Dendritic cell treated with granulocyte-macrophage colony-stimulating factor and Interleukin-4, amounts not matched to agents 40 ng/mL and 50 ng/mL, for 4 days (primary cell): ENCODE results near the gene GADD45G.

Source experiments
- H3K27ac Mint-ChIP-seq: one replicate; pipeline ENCODE4 v1.8.0; 2022; ENCODE audit warnings: mild to moderate bottlenecking, mixed read lengths
- H3K27me3 Mint-ChIP-seq: one replicate; pipeline ENCODE4 v1.8.0; 2022; ENCODE audit warnings: mild to moderate bottlenecking, mixed read lengths
- H3K36me3 Mint-ChIP-seq: one replicate; pipeline ENCODE4 v1.8.0; 2022; ENCODE audit warnings: low read depth, mixed read lengths
- H3K4me1 Mint-ChIP-seq: one replicate; pipeline ENCODE4 v1.8.0; 2022; ENCODE audit warnings: low read depth, mixed read lengths
- H3K4me3 Mint-ChIP-seq: one replicate; pipeline ENCODE4 v1.8.0; 2022; ENCODE audit warnings: mild to moderate bottlenecking, moderate library complexity, mixed read lengths
- H3K9me3 Mint-ChIP-seq: one replicate; pipeline ENCODE4 v1.8.0; 2022; ENCODE audit warnings: mixed read lengths
- intact Hi-C: fragments of 100-400 bp; cut with micrococcal nuclease; formaldehyde crosslinking; loops from one replicate; pipeline ENCODE4 v1.15.0; 2022

GADD45G gene

DNA sequence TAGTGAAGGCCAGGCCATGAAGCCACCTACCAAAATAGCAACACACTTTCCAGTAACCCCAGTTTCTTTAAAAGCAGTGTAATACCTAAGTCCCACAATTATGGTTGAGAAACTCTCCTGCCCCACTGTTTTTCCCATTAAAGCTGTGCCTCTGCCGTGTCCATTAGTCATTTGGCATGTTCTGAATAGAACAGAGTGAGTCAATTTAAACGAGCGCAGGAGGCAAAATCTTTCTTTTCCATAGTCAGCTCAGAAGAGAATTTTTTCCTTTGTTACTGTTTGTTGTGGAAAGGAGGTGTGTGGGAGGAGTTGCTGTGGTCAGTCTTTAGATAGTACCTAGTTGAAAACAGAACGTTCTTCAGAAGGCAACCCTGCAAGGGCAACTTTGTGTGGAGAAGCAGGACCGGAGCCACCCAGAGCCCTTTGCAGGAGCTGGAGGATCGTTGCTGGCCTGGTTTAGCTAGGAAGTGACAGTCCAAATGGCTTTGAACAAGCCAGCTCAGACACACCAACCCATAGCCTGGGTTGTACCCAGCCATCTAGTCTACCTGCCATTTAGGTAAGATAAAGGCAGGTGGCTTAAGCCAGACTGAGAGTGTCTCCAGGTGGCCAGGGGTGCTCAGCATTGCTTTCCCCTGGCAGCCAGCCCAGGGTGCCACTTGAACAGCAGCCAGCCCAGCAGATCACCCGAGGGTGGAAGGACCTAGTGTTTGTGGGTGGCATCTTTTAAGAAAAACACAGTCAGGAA, 30.4 kb downstream of the GADD45G start:
- Mint-ChIP-seq H3K27me3 (peaks cover 12% of the 10 kb centered on the region), H3K36me3 (no peaks in the 10 kb centered on the region), H3K27ac (no peak overlapping the region), H3K4me3 (no peak overlapping the region), H3K4me1 (peaks cover 14% of the 10 kb centered on the region), H3K9me3 (no peaks in the 10 kb centered on the region)
- intact Hi-C loops, result no loop called here

- Mint-ChIP-seq H3K4me1 (peaks cover 20% of the 10 kb centered on the region), H3K27ac (no peak overlapping the region), H3K36me3 (no peaks in the 10 kb centered on the region), H3K4me3 (no peak overlapping the region), H3K9me3 (no peaks in the 10 kb centered on the region), H3K27me3 (peaks cover 12% of the 10 kb centered on the region)
- intact Hi-C loops, result no loop called here
Observed at GRCh38 chr9:89635816-89636215, 31.0 kb downstream of the GADD45G start.

- H3K4me3 Mint-ChIP-seq, result no peak overlapping the region
- peaks cover 25% of the 10 kb centered on the region for H3K4me1 Mint-ChIP-seq
- intact Hi-C loops, result no loop called here
- H3K27ac Mint-ChIP-seq, result peak overlapping the region; percentile 43
- no peaks in the 10 kb centered on the region for H3K36me3 Mint-ChIP-seq
- no peaks in the 10 kb centered on the region for H3K9me3 Mint-ChIP-seq
- H3K27me3 Mint-ChIP-seq, result peaks cover 12% of the 10 kb centered on the region
Observed at GRCh38 chr9:89637787-89638186, 33.0 kb downstream of the GADD45G start.

- Mint-ChIP-seq H3K4me3 (no peak overlapping the region), H3K9me3 (no peaks in the 10 kb centered on the region), H3K36me3 (no peaks in the 10 kb centered on the region), H3K27ac (peak overlapping the region; percentile 43), H3K4me1 (peaks cover 25% of the 10 kb centered on the region), H3K27me3 (peaks cover 12% of the 10 kb centered on the region)
- intact Hi-C loops, result no loop called here
Observed at GRCh38 chr9:89638359-89638758, 33.5 kb downstream of the GADD45G start.

- Mint-ChIP-seq H3K4me1 (peaks cover 25% of the 10 kb centered on the region), H3K27ac (peak overlapping the region; percentile 58), H3K9me3 (no peaks in the 10 kb centered on the region), H3K36me3 (no peaks in the 10 kb centered on the region), H3K4me3 (no peak overlapping the region), H3K27me3 (peaks cover 11% of the 10 kb centered on the region)
- intact Hi-C loops, result no loop called here
Observed at GRCh38 chr9:89638893-89639292, 34.1 kb downstream of the GADD45G start.

GRCh38 chr9:89639367-89639795, 34.6 kb downstream of the GADD45G start:
- H3K9me3 Mint-ChIP-seq, result no peaks in the 10 kb centered on the region
- H3K4me3 Mint-ChIP-seq, result no peak overlapping the region
- peak overlapping the region; percentile 58 for H3K27ac Mint-ChIP-seq
- no peaks in the 10 kb centered on the region for H3K36me3 Mint-ChIP-seq
- H3K4me1 Mint-ChIP-seq, result peaks cover 25% of the 10 kb centered on the region
- intact Hi-C loops, result no loop called here
- peaks cover 12% of the 10 kb centered on the region for H3K27me3 Mint-ChIP-seq

DNA sequence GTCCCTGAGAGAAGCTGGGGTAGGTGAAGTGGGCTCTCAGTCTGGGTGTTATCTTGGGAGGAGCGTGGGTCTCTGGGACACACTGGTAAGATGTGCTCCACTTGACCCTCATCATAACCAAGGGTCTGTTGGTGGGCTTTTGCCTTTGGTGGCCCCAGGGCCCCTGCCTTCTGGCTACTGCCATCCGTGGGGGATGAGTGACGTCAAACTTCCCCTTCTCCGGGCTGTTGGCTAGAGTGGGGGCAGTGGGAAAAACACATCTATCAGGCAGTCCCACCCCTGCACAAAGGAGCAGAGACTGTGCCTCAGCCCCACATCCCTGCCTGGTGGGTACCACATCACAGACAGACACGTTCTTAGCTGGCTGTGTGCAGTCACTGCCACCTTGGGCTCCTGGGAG, 35.1 kb downstream of the GADD45G start:
- intact Hi-C loops, result no loop called here
- Mint-ChIP-seq H3K9me3 (no peaks in the 10 kb centered on the region), H3K4me1 (peaks cover 25% of the 10 kb centered on the region), H3K27me3 (peaks cover 9% of the 10 kb centered on the region), H3K36me3 (no peaks in the 10 kb centered on the region), H3K4me3 (no peak overlapping the region), H3K27ac (peak overlapping the region; percentile 58)

DNA sequence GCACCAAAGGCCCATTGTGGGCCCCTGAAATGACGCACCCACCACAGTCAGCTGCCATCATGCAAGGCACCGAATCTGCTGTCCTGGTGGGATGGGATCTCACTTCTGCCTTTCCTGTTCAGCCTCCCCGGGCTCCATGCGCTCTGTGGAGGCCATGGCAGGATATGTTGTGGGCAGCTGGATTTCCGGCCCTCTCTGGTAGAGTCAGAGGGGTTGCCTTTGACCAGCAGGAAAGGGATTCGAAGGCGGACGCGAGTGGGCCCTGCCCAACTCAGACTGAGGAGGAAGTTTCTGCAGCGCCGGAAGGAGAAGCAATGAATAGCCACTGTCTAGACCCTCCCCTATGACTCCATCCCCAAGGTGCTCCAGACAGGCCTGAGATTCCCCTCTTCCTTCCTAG, 35.5 kb downstream of the GADD45G start:
- H3K4me1 Mint-ChIP-seq, result peaks cover 25% of the 10 kb centered on the region
- H3K4me3 Mint-ChIP-seq, result no peak overlapping the region
- H3K36me3 Mint-ChIP-seq, result no peaks in the 10 kb centered on the region
- H3K27ac Mint-ChIP-seq, result peak overlapping the region; percentile 58
- peaks cover 9% of the 10 kb centered on the region for H3K27me3 Mint-ChIP-seq
- intact Hi-C loops, result no loop called here
- H3K9me3 Mint-ChIP-seq, result no peaks in the 10 kb centered on the region

DNA sequence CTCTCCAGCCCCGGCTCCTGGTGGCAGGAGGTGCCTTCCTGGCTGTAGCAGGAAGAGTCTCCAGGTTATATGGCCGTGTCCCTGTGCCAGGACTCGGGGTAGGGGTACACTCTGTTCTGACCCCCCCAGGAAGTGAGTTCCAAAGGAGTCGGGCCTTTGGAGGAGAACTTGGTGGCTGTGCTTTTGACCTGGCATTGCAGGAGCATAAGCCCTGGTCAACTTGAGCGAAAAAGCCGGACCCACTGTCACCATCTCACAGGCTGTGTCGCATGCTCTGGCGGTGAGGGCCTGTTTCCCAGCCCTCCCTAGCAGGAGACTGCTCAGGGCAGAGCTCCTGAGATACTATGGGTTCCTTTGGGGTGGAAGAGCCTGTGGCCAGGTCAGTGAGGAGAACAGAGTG, 36.0 kb downstream of the GADD45G start:
- Mint-ChIP-seq H3K27ac (peak overlapping the region; percentile 58), H3K9me3 (no peaks in the 10 kb centered on the region), H3K4me3 (no peak overlapping the region), H3K36me3 (no peaks in the 10 kb centered on the region), H3K27me3 (peaks cover 9% of the 10 kb centered on the region), H3K4me1 (peaks cover 25% of the 10 kb centered on the region)
- intact Hi-C loops, result no loop called here

DNA sequence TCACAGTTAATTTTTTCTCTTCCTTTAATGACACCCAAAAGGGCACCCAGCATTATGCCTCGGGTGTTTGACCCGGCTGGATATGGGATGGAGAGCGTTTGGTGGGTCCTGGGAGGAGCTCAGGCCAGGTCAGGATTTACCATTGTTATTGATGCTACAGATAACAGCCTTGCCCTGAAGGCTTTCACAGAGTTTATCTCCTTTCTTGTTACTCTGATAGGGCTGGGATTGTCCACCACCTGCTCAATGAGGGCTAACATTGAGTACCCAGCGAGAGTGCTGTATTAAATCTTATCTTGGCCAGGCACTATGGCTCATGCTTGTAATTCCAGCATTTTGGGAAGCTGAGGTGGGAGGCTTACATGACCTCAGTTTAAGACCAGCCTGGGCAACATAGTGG, 37.2 kb downstream of the GADD45G start:
- Mint-ChIP-seq H3K4me1 (peaks cover 25% of the 10 kb centered on the region), H3K27ac (peak overlapping the region; percentile 58), H3K9me3 (no peaks in the 10 kb centered on the region), H3K4me3 (no peak overlapping the region), H3K27me3 (peaks cover 13% of the 10 kb centered on the region), H3K36me3 (no peaks in the 10 kb centered on the region)
- intact Hi-C loops, result no loop called here

GRCh38 chr9:89642789-89643188, 38.0 kb downstream of the GADD45G start:
- H3K9me3 Mint-ChIP-seq, result no peaks in the 10 kb centered on the region
- H3K27ac Mint-ChIP-seq, result no peak overlapping the region
- intact Hi-C loops, result no loop called here
- H3K4me3 Mint-ChIP-seq, result no peak overlapping the region
- no peaks in the 10 kb centered on the region for H3K36me3 Mint-ChIP-seq
- H3K27me3 Mint-ChIP-seq, result peaks cover 21% of the 10 kb centered on the region
- H3K4me1 Mint-ChIP-seq, result peaks cover 33% of the 10 kb centered on the region

DNA sequence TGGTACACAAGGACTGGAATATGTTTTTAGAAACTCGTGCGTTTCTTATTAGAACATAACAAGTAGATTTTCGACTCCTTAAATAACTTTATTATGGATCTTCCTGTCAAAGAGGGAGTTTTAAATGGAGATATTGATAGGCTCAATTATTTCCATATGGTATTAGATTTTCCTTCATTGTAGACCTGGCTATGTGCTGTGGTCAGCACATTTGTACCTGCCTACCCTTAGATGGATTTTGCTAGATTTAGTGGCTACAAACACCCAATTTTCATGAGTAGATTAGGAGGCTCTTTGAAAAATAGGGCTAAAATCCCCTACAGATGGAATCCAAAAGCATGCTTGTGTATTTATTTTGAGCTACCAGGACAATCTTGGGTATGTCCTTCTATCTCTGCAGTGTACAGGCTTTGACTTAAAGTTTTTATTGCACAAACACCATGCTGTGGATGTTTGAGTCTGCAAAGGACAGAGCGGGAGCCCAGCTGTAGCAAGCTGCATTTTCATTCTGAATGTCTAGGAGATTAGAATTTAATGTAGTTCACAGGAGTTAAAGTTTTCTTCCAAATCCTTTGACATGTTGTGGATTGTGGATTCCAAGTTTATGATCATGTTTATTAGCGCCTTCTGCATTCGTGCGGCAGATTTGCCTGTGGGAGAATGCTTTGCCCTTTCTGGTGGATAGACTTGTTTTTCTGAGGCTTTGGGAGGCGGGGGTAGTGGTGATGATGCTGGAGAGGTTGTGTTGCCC, 41.6 kb downstream of the GADD45G start:
- no peaks in the 10 kb centered on the region for H3K36me3 Mint-ChIP-seq
- peaks cover 23% of the 10 kb centered on the region for H3K27me3 Mint-ChIP-seq
- no peak overlapping the region for H3K4me3 Mint-ChIP-seq
- H3K4me1 Mint-ChIP-seq, result peaks cover 33% of the 10 kb centered on the region
- intact Hi-C loops, result no loop called here
- peak overlapping the region; percentile 60 for H3K27ac Mint-ChIP-seq
- no peaks in the 10 kb centered on the region for H3K9me3 Mint-ChIP-seq

DNA sequence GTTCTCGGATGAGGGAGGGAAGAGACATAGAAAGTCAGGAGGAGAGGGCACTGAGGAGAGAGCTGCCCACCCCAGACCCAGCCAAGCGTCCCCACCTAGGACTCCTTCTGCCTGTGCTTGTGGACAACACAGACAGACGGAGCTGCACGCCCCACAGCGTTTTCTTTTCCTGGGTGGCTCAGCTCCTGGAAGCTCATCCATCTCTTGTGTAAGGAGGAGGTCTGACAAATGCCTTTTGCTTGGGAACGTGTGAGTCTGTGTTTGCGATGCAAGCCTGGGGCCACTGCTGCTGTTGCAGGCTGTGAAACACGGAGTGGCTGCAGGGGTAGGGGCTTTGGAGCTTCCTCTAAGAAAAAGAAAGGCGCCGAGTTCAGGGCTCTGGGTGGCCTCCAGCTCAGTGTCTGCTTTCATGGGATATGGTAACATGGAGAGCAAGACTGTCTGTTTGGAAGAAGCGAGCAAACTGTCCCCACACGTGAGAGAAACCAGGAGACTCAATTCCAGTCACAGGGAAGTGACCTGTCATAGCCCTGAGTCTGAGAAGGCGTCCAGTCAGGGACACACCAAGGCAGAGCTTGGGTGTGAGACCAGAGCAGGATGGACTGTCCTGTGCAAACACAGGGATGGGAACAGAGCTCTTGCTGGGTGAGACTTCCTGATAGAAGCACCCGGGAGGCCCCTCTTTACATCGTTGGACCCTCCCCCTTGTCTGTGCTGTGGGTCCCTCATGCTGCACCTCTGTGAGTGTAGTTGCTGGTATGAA, 42.7 kb downstream of the GADD45G start:
- no peaks in the 10 kb centered on the region for H3K9me3 Mint-ChIP-seq
- H3K4me1 Mint-ChIP-seq, result peaks cover 36% of the 10 kb centered on the region
- intact Hi-C loops, result no loop called here
- H3K4me3 Mint-ChIP-seq, result no peak overlapping the region
- H3K27me3 Mint-ChIP-seq, result peaks cover 28% of the 10 kb centered on the region
- H3K27ac Mint-ChIP-seq, result peak overlapping the region; percentile 60
- H3K36me3 Mint-ChIP-seq, result no peaks in the 10 kb centered on the region
